GM12875 (cell line): ENCODE results near the gene SERPINI1.

Source experiments
- H3K4me3 ChIP-seq: one replicate; pipeline ENCODE4 v1.5.1; 2011; ENCODE audit warnings: low read depth, low read length, control low read depth
- CTCF ChIP-seq: IDR thresholded peaks from 2 replicates; pipeline ENCODE4 v1.5.1; 2011; ENCODE audit warnings: low read depth, mild to moderate bottlenecking, control low read depth, inconsistent platforms, low read length, moderate library complexity, borderline replicate concordance; ENCODE audit not compliant: insufficient read depth

The SERPINI1 gene

GRCh38 chr3:167783781-167784180 lies 48.3 kb downstream of the SERPINI1 start:
- TF ChIP-seq CTCF: no peak

GRCh38 chr3:167785790-167786189 lies 50.3 kb downstream of the SERPINI1 start:
- no peak overlapping the region for H3K4me3 ChIP-seq
- no peak for TF ChIP-seq CTCF

More at GRCh38 chr3:167783781-167784180, 48.3 kb downstream of the SERPINI1 start:
- no peak overlapping the region for H3K4me3 ChIP-seq

- no peak for TF ChIP-seq CTCF
- H3K4me3 ChIP-seq: no peak overlapping the region
Measured at GRCh38 chr3:167787440-167787839, 51.9 kb downstream of the SERPINI1 start.

GRCh38 chr3:167798443-167798842 lies 62.9 kb downstream of the SERPINI1 start:
- no peak overlapping the region for H3K4me3 ChIP-seq
- no peak for TF ChIP-seq CTCF

GRCh38 chr3:167808910-167809309 lies 73.4 kb downstream of the SERPINI1 start:
- TF ChIP-seq CTCF: no peak
- H3K4me3 ChIP-seq: no peak overlapping the region

GRCh38 chr3:167810236-167810635 lies 74.7 kb downstream of the SERPINI1 start:
- TF ChIP-seq CTCF: no peak
- no peak overlapping the region for H3K4me3 ChIP-seq

GRCh38 chr3:167811031-167811430 lies 75.5 kb downstream of the SERPINI1 start:
- no peak overlapping the region for H3K4me3 ChIP-seq
- TF ChIP-seq CTCF: no peak
